Astrocyte of the spinal cord (primary cell): Measurements from ENCODE around the gene CHST10.
A peak's percentile ranks its signal among the peaks of the same experiment; 100 is the strongest.

ENCODE experiments used
- DNase-seq: peaks from one replicate; pipeline ENCODE4 v3.0.0; 2011; ENCODE audit warnings: low read depth, low spot score
- H3K4me3 ChIP-seq: 2 replicates; pipeline ENCODE4 v1.5.1; 2011; ENCODE audit warnings: low read depth, mild to moderate bottlenecking, low read length, moderate library complexity
- in situ Hi-C: cut with HindIII; loops from 2 replicates; pipeline ENCODE4 v1.10.0; 2017; ENCODE audit warnings: low sequenced_read_pairs
- TF ChIP-seq, protein P1 (sequence below): IDR thresholded peaks from 2 replicates; pipeline ENCODE4 v1.5.1; 2012; ENCODE audit warnings: low read depth, mild to moderate bottlenecking, low read length, inconsistent platforms

The CHST10 gene

DNA sequence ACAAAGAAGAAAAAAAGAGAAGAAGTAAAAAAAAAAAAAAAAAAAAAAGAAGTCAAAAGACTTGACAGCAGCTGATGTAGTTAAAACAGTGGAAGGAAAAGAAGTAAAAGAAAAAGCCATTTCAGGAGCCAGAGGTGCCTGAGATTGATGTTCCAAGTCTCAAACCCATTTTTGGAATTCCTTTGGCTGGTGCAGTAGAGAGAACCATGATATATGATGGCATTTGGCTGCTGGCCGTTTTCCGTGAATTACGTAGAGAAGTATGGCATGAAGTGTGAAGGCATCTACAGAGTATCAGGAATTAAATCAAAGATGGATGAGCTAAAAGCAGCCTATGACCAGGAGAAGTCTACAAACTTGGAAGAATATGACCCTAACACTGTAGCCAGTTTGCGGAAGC is 7.6 kb upstream of the CHST10 start:
- H3K4me3 ChIP-seq: no peak overlapping the region
- in situ Hi-C loops: no loop called here
- no peak for DNase-seq
- TF ChIP-seq, protein P1, sequence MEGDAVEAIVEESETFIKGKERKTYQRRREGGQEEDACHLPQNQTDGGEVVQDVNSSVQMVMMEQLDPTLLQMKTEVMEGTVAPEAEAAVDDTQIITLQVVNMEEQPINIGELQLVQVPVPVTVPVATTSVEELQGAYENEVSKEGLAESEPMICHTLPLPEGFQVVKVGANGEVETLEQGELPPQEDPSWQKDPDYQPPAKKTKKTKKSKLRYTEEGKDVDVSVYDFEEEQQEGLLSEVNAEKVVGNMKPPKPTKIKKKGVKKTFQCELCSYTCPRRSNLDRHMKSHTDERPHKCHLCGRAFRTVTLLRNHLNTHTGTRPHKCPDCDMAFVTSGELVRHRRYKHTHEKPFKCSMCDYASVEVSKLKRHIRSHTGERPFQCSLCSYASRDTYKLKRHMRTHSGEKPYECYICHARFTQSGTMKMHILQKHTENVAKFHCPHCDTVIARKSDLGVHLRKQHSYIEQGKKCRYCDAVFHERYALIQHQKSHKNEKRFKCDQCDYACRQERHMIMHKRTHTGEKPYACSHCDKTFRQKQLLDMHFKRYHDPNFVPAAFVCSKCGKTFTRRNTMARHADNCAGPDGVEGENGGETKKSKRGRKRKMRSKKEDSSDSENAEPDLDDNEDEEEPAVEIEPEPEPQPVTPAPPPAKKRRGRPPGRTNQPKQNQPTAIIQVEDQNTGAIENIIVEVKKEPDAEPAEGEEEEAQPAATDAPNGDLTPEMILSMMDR: no peak

DNA sequence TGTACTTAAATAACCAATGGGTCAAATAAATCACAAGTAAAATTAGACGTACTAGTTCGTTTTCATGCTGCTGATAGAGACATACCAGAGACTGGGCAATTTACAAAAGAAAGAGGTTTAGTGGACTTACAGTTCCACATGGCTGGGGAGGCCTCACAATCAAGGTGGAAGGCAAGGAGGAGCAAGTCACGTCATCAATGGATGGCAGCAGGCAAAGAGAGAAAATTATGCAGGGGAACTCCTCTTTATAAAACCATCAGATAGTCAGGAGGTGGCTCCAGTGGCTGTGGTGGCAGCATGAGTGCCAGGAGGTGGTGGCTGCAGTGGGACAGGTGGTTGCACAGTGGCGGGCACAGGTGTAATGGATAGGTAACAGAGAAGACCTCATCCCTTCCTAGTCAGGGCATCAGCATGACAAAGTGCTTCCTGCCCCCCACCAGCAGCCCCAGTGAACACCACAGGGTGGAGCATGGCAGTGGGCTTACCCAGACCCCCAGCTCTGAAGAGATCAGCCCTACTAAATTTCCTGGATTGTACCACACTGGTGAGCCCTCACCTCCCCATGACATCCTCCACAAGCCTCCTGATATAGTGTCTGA is 6.9 kb upstream of the CHST10 start:
- in situ Hi-C loops: no loop called here
- DNase-seq: no peak
- TF ChIP-seq, protein P1: no peak
- no peak overlapping the region for H3K4me3 ChIP-seq

DNA sequence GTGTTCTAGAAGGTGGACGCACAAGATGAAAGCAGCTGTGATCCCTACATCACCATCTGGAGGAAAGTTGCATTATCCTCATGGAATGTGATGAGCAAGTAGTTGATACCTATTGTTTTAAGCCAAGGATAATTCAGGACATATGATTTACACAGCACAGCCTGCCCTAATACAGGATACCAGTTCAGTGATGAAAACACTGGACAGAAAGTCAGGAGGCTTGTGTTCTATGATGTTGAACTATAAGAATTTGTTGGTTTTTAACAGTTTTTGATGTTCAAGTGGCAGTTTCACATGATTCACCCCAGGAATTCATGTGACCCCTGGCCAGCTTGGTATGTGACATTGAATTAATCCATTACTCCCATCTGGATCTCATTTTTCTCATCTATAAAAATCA is 6.2 kb upstream of the CHST10 start:
- in situ Hi-C loops: no loop called here
- DNase-seq: no peak
- TF ChIP-seq, protein P1: no peak
- H3K4me3 ChIP-seq: no peak overlapping the region

DNA sequence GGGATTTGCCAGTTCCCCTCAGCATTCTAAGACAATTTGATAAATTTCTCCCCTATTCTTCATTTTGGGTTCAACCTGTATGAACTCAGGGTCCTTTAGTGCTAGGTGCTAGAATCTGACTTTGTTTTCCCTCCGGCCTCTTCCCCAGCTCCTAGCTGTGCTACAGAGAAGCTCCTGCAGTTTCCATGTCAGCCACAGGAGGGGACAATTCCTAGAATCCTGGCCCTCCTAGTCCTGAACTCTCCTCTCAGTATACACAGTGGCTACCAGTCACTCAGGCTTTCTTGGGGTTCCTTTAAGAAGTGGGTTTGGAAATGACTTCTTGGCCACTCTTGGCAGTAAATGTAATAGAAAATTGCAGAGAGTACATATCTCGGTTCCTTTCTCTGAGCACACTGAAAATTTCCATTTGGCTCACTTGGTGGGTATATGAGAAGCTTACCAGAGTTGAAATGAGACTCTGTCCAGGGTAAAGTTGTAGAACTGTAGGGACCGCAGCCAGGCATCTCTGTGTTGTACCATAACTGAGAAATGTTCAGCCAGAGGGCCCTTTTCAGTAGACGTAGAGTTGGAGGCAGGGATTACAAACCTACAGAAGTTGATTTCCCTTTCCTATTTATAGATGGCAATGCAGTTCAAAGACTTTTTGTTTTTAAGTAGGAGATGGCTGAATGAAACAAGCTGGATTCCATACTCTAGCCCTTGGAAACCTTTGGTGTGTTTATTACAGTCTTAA is 5.0 kb upstream of the CHST10 start:
- in situ Hi-C loops: no loop called here
- DNase-seq: peak; percentile 33
- TF ChIP-seq, protein P1: peak; percentile 80
- no peak overlapping the region for H3K4me3 ChIP-seq

DNA sequence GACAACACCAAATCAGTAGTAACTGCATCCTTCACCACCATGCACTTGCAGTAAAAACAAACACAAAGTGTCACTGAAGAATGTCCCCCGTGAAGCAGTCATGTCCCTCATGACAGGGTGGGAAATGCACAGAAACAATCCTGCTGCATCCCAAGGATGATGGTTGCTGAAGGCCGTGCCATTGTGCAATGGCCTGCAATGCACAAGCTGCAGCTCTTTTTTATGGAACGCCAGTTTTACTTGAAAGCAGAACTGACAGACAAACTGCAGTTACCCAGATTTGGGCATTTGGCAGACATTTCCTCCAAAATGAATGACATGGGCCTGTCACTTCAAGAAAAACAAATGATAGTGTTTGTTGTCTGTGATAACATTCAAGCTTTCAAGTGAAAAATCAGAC is 2.4 kb upstream of the CHST10 start:
- TF ChIP-seq, protein P1: no peak
- no peak for DNase-seq
- in situ Hi-C loops: no loop called here
- H3K4me3 ChIP-seq: no peak overlapping the region

DNA sequence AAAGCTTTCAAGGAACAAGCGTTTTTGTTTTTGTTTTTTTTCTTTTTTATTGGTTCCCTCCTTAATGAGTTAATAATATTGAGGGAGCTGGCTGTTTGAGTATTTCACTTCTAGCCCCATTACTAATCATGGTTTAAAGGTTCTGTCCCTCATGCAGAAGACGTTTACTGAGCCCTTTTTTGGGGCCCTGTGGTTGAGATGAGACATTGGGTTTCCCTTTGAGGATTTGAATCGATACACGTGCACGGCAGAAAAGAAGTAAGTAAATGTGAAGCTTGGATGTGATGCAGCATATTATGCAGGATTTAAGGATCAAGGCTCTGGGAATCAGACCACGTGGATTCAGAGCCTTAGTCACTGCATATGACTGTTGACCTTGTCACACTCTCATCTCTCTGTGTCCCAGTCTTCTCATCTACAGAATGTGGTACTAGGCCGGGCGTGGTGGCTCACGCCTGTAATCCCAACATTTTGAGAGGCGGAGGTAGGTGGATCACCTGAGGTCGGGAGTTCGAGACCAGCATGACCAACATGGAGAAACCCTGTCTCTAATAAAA is 1.0 kb upstream of the CHST10 start:
- H3K4me3 ChIP-seq: no peak overlapping the region
- DNase-seq: no peak
- TF ChIP-seq, protein P1: no peak
- in situ Hi-C loops: no loop called here
